Endodermal cell (in vitro differentiated cells): ENCODE data around the gene CCT3. TPM values are rescaled to one million over a fixed set of nuclear protein-coding genes. Genes with fewer than 3 reads are reported as not detected.

ENCODE experiments used
- DNase-seq: peaks from one replicate; pipeline ENCODE4 v3.0.0-alpha.2; 2017
- H3K27ac ChIP-seq: 2 replicates; pipeline ENCODE4 v1.5.1; 2013; ENCODE audit warnings: mild to moderate bottlenecking, low read depth, low read length, moderate library complexity
- H3K27me3 ChIP-seq: 2 replicates; pipeline ENCODE4 v1.6.1; 2013; ENCODE audit warnings: mild to moderate bottlenecking, low read length, moderate library complexity; ENCODE audit not compliant: insufficient read depth, control insufficient read depth, poor library complexity, severe bottlenecking
- H3K36me3 ChIP-seq: 2 replicates; pipeline ENCODE4 v1.7.0; 2013; ENCODE audit warnings: mild to moderate bottlenecking, low read length, moderate library complexity; ENCODE audit not compliant: control insufficient read depth, insufficient read depth
- H3K4me1 ChIP-seq: one replicate; pipeline ENCODE4 v1.7.0; 2013; ENCODE audit warnings: low read length; ENCODE audit not compliant: control insufficient read depth, insufficient read depth
- H3K4me3 ChIP-seq: 2 replicates; pipeline ENCODE4 v1.5.1; 2013; ENCODE audit warnings: mild to moderate bottlenecking, low read length, moderate library complexity
- H3K9ac ChIP-seq: 2 replicates; pipeline ENCODE4 v1.6.1; 2013; ENCODE audit warnings: mild to moderate bottlenecking, low read length, moderate library complexity; ENCODE audit not compliant: poor library complexity, severe bottlenecking; ENCODE audit errors: extremely low read depth
- H3K9me3 ChIP-seq: 2 replicates; pipeline ENCODE4 v1.6.1; 2013; ENCODE audit warnings: mild to moderate bottlenecking, low read length, moderate library complexity; ENCODE audit not compliant: control insufficient read depth
- H3K27ac Mint-ChIP-seq: 2 replicates; pipeline ENCODE4 v1.8.0; 2020; ENCODE audit warnings: mixed read lengths
- H3K27me3 Mint-ChIP-seq: 2 replicates; pipeline ENCODE4 v1.8.0; 2021; ENCODE audit warnings: mild to moderate bottlenecking, mixed read lengths; ENCODE audit not compliant: insufficient read depth
- H3K36me3 Mint-ChIP-seq: 2 replicates; pipeline ENCODE4 v1.8.0; 2020; ENCODE audit warnings: low read depth, mixed read lengths
- H3K4me1 Mint-ChIP-seq: 2 replicates; pipeline ENCODE4 v1.8.0; 2020; ENCODE audit warnings: mixed read lengths
- H3K4me3 Mint-ChIP-seq: 2 replicates; pipeline ENCODE4 v1.8.0; 2020; ENCODE audit warnings: mild to moderate bottlenecking, moderate library complexity, mixed read lengths
- H3K9me3 Mint-ChIP-seq: 2 replicates; pipeline ENCODE4 v1.8.0; 2020; ENCODE audit warnings: mild to moderate bottlenecking, mixed read lengths
- WGBS, 2 experiments: methylation state at CpG; one replicate each; pipeline versions ENCODE4 v1.1.5 to v1.1.7; 2013; ENCODE audit warnings: missing lambda C conversion rate in 2 of 2, mixed read lengths in 1 of 2; ENCODE audit not compliant: insufficient coverage in 1 of 2, insufficient read length in 1 of 2; 5-methylcytosine and 5-hydroxymethylcytosine counted together
- total RNA-seq, 2 donors: library from RNA; stranded (reverse); fragmentation: NEBNext Ultra II Directional in 1 of 2; extraction: Animal tissue kit (Norgen Biotek cat#: 25700) in 1 of 2; gene quantifications; 2 replicates in 1 of 2; 3 replicates in 1 of 2; pipeline ENCODE4 v1.2.1, GENCODE V29; 2021
- TF ChIP-seq, protein P1 (sequence below): fragments of 200-600 bp; sonication (generic); conservative IDR thresholded peaks from 2 replicates; pipeline ENCODE4 v1.5.0; 2021; ENCODE audit warnings: antibody characterized with exemption, mild to moderate bottlenecking

Gene CCT3
- total RNA-seq, 2 donors from 2014 or later = 323 to 351 TPM

DNA sequence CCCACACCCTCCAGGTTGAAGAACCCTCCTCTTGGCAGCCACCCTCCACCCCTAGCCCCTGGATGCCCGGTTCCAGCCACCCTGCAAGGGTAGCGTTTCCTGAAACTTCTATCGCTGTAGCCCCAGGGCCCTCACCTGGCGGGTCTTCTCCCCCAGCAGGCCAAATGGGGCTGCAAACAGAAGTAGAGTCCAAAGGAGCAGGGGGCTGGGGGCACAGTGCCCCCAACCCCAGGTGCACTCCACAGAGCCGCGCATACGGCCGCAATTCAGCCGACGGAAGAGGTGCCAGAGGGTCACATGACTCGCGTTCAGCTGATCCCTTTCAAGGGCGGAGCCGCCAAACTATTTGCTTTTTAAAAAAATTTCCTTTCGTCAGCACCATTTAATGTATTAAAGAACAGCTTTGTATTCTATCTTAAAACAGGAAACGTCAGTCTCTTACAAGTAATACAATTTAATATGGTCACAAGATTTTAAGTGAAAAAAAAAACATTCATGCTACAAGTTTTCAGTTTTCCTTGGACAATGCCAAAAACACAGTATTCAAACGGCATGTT lies 42.6 kb downstream of the CCT3 start, which contains the start of gene GLMP:
TSS of gene GLMP (minus strand) at position 289 of the 557 bp plus-strand sequence. CDS start at position 255, 34 bp downstream.
- TF ChIP-seq, protein P1, sequence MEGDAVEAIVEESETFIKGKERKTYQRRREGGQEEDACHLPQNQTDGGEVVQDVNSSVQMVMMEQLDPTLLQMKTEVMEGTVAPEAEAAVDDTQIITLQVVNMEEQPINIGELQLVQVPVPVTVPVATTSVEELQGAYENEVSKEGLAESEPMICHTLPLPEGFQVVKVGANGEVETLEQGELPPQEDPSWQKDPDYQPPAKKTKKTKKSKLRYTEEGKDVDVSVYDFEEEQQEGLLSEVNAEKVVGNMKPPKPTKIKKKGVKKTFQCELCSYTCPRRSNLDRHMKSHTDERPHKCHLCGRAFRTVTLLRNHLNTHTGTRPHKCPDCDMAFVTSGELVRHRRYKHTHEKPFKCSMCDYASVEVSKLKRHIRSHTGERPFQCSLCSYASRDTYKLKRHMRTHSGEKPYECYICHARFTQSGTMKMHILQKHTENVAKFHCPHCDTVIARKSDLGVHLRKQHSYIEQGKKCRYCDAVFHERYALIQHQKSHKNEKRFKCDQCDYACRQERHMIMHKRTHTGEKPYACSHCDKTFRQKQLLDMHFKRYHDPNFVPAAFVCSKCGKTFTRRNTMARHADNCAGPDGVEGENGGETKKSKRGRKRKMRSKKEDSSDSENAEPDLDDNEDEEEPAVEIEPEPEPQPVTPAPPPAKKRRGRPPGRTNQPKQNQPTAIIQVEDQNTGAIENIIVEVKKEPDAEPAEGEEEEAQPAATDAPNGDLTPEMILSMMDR = no peak
- H3K27ac ChIP-seq = no peak within 1 kb of the TSS
- H3K9me3 ChIP-seq = no peaks in the 10 kb centered on the region
- no peaks in the 10 kb centered on the region for H3K36me3 ChIP-seq
- Mint-ChIP-seq H3K27ac (peak within 1 kb of the TSS; percentile 81), H3K27me3 (no peaks in the 10 kb centered on the region), H3K9me3 (no peaks in the 10 kb centered on the region), H3K4me3 (peak within 1 kb of the TSS; percentile 82), H3K4me1 (peaks cover 17% of the 10 kb centered on the region), H3K36me3 (peaks cover 6% of the 10 kb centered on the region)
- 6 to 19% methylated on average over 12 to 17 of the region's 17 CpGs for WGBS, 2 experiments
- DNase-seq = peak; percentile 81
- H3K27me3 ChIP-seq = no peaks in the 10 kb centered on the region
- peaks cover 7% of the 10 kb centered on the region for H3K4me1 ChIP-seq
- peak within 1 kb of the TSS; percentile 66 for H3K9ac ChIP-seq
- H3K4me3 ChIP-seq = peak within 1 kb of the TSS; percentile 87

DNA sequence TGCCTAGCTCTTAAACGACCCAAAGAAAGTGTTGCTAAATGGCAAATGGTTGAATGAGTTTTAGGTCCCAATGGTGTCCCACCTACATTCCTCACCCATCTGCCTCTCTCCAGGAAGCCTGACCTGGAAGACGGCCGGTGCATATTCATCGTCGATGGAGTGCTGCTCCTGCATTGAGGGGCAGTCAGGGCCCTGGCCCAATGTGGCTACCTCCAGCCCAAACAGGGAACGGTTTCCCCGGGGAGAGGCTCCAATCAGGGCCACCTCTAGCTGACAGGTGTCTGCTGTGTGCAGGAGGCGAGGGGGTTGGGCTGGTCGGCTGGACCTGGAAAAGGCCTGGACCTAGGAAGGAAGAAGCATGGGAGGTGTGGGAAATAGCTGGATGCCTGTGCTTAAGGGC lies 44.2 kb downstream of the CCT3 start:
- H3K27me3 Mint-ChIP-seq = no peaks in the 10 kb centered on the region
- Histone ChIP-seq H3K4me3 (no peak overlapping the region), H3K36me3 (no peaks in the 10 kb centered on the region), H3K4me1 (peaks cover 7% of the 10 kb centered on the region), H3K27me3 (no peaks in the 10 kb centered on the region), H3K27ac (no peak overlapping the region), H3K9ac (no peak overlapping the region), H3K9me3 (no peaks in the 10 kb centered on the region)
- H3K4me1 Mint-ChIP-seq = peaks cover 17% of the 10 kb centered on the region
- DNase-seq = no peak
- TF ChIP-seq, protein P1 = no peak
- H3K4me3 Mint-ChIP-seq = peak overlapping the region; percentile 82
- 89 to 95% methylated on average over 3 to 9 of the region's 9 CpGs for WGBS, 2 experiments
- H3K36me3 Mint-ChIP-seq = peaks cover 12% of the 10 kb centered on the region
- no peak overlapping the region for H3K27ac Mint-ChIP-seq
- no peaks in the 10 kb centered on the region for H3K9me3 Mint-ChIP-seq

DNA sequence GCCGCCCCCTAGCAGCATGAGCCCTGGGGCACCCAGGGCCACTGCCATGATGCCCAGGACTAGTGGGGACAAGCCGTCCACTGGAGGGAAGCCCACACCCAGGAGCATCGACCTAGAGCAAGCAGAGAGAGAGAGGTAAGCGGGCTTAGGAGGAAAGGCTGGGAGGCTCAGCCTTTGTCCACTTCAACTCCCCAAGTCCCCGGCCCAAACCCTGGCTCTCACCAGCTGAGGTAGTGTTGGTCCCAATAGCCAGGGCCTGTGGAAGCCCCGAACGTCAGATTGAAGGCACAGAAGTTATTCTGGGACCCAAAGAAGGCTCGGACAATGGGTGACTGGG lies 45.0 kb downstream of the CCT3 start:
- H3K4me1 ChIP-seq = peaks cover 7% of the 10 kb centered on the region
- TF ChIP-seq, protein P1 = no peak
- H3K4me3 ChIP-seq = no peak overlapping the region
- WGBS, 2 experiments = 93 to 96% methylated on average over 7 to 8 of the region's 8 CpGs
- H3K9me3 ChIP-seq = no peaks in the 10 kb centered on the region
- H3K36me3 ChIP-seq = peaks cover 3% of the 10 kb centered on the region
- peaks cover 16% of the 10 kb centered on the region for H3K36me3 Mint-ChIP-seq
- no peak for DNase-seq
- no peaks in the 10 kb centered on the region for H3K27me3 ChIP-seq
- no peak overlapping the region for H3K27ac ChIP-seq
- peaks cover 17% of the 10 kb centered on the region for H3K4me1 Mint-ChIP-seq
- H3K27ac Mint-ChIP-seq = no peak overlapping the region
- no peaks in the 10 kb centered on the region for H3K9me3 Mint-ChIP-seq
- no peak overlapping the region for H3K4me3 Mint-ChIP-seq
- no peaks in the 10 kb centered on the region for H3K27me3 Mint-ChIP-seq
- no peak overlapping the region for H3K9ac ChIP-seq
